GM19238 (cell line): Measurements from ENCODE around the gene P2RY1.
"Not testable (repeated sequence)": the region's sequence is repeated elsewhere in the genome, so short reads cannot be mapped to it uniquely, and the experiment has no call there.

ENCODE experiments used
- DNase-seq: peaks from one replicate; pipeline ENCODE4 v3.0.0; 2011; ENCODE audit warnings: low spot score; ENCODE audit not compliant: insufficient read length

The P2RY1 gene

GRCh38 chr3:152836269-152836668, 1.3 kb downstream of the P2RY1 start:
- no peak for DNase-seq

DNA sequence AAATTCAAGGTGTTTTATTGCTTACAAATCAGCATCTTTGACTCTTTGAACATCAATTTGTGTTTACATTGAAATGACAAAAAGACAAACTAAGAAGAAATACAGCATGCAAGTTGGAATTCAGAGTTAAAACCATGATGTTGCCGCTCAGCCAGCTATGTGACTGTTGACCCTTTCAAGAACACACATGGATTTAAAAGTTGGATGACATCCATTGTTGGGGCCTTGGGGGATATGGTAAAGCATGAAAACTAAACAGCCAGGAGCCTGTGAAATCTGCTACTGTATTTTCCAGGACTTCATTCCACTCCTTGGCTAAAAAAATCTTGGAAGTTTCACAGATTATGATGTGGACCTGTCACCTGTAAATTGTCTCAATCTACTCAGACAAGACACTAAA, 4.6 kb downstream of the P2RY1 start:
- DNase-seq = no peak

DNA sequence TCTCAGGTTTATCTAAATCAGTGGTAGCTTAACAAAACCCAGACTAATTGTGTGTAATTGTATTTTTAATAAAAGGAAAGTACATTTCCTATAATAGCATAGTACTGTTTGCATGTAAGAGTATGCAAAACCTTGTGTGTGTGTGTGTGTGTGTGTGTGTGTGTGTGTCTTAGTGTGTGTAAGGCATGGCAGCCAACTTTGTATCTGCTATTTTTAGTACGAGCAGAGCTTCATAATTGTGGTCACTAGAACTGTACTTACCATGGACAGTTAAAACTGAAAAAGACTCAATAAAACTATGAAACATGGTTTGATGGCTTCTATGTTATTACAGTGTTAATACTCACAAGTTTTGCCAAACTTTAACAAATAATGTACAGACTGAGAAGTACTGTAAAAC, 6.2 kb downstream of the P2RY1 start:
- DNase-seq = no peak

DNA sequence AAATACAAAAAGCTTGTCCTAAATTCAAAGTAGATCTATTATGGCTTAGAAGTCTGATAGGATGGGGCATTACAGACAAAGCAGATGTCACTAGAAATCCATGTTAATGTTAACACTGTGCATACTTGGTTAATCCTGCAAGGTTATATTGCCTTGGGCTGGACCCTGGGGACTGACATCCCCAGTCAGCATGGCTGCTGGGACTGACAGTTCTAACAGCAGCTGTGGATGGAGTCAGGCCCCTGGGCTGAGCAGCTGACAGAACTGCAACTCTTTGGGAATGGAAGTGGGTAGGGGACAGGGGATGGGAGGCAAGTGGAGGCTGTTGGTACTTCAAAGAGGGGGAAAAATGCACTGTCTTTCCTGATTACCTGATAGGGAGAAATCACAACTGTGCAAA, 7.5 kb downstream of the P2RY1 start:
- DNase-seq = no peak

DNA sequence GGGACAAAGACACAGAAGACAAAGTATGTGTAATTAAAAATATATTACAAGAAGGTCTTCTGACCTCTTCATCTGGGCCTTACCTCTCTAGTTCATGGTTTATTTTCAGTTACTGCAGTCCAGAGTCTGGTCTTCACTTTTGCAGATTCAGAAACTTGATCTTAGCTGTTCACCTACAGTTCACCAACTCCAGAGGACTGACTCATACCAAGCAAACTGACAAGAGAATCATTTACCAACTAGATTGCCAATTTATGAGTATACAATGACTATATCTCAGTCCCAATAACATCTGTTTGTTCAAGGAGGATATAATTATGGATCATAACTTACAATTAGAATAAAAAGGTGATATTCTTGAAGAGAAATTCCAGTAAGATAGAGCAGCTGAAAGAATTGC, 9.0 kb downstream of the P2RY1 start:
- no peak for DNase-seq

GRCh38 chr3:152846572-152847202, 11.8 kb downstream of the P2RY1 start:
- DNase-seq = not testable (repeated sequence)

GRCh38 chr3:152847599-152847998, 12.7 kb downstream of the P2RY1 start:
- not testable (repeated sequence) for DNase-seq

DNA sequence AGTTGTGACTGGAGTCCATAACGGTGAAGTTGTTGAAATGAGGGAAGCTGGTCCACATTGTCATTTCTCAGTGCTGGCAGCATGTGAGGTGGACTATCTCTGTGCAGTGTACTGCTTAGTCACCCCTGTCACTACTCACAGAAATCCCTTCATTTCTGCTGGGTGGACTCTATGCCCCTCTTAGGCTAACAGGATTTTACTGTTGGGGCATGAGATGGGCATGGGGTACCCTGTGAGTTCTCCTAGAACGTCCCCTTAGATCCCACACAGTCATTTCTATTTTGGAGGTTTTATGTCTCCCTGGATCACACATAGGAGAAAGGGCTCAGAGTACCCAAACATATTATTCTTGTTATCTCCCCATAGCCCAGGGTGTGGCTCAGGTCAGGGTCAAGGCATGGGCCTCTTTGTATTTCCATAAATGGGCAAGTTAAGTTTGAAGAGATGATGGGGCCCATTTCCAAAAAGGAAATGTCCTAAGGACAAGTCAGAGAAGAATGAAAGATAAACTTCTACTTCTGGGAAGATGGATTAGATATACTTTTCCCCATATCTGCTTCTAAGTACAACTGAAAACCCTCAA, 15.2 kb downstream of the P2RY1 start:
- DNase-seq = no peak

- DNase-seq = no peak
Observed at GRCh38 chr3:152853196-152853595, 18.3 kb downstream of the P2RY1 start.

DNA sequence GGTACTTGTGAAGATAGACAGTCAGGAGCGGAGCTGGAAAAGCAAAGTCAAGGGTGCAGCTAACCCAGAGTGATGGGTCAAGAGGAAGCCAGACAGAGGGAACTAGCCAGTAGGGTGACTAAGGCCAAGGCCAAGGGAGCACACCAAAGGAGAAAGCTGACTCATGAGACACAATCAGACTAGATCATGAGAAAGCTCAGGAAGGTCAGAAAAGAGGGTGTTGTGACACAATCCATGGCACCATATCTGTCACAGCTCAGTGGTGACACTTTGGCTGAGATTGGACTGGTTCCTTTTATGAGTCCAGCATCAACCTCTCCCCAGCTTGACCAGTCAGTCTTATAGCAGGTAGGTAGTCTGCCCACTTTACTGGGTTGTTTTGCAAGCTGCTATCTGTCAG, 22.2 kb downstream of the P2RY1 start:
- DNase-seq = no peak

- no peak for DNase-seq
Observed at GRCh38 chr3:152858170-152858800, 23.4 kb downstream of the P2RY1 start.

DNA sequence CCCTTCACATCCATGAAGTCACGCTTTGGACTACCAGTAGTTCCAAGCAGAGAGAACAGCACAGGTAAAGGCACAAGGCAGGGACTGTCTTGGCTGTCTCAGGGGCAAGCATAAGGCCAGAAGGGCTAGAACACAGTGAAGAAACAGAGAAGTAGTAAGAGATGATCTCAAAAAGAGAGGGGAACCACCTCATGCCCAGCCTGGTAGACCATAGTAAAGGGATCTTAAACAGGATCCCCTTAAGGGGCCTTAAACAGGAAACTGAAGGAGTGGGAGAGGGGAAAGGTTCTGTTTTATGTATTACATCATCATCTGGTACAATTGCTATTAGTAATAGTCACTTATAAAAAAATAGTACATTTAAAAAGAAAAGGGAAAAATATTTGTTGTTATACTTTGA, 25.8 kb downstream of the P2RY1 start:
- DNase-seq = no peak

- DNase-seq = no peak
Observed at GRCh38 chr3:152865668-152866245, 30.8 kb downstream of the P2RY1 start.

DNA sequence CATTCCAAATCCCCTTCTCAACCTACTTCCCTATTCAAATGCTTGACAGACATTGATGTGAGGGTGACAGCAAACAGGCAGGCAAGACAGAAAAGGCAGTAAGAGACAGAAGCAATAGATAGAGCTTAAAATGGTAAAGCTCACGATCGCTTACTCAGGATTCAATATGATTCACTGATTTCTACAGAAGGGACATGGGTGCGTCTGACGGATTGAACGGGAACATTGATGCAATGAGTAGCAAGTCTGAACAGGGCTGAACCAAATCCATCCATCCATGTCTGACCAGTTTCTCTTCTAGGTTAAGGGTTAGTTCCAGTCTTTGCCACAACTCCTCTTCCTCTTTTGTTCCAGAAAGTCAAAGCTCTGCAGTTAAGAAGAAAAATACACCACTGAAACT, 35.1 kb downstream of the P2RY1 start:
- DNase-seq = no peak

DNA sequence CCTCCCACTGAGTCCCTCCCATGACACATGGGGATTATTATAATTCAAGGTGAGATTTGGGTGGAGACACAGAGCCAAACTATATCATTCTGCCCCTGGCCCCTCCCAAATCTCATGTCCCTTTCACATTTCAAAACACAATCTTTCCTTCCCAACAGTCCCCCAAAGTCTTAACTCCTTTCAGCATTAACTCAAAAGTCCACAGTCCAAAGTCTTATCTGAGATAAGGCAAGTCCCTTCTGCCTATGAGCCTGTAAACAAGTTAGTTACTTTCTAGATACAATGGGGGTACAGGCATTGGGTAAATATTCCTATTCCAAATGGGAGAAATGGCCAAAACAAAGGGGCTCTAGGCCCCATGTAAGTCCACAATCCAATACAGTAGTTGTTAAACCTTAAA, 38.4 kb downstream of the P2RY1 start:
- DNase-seq = not testable (repeated sequence)

GRCh38 chr3:152874896-152875749, 40.2 kb downstream of the P2RY1 start:
- DNase-seq = no peak

DNA sequence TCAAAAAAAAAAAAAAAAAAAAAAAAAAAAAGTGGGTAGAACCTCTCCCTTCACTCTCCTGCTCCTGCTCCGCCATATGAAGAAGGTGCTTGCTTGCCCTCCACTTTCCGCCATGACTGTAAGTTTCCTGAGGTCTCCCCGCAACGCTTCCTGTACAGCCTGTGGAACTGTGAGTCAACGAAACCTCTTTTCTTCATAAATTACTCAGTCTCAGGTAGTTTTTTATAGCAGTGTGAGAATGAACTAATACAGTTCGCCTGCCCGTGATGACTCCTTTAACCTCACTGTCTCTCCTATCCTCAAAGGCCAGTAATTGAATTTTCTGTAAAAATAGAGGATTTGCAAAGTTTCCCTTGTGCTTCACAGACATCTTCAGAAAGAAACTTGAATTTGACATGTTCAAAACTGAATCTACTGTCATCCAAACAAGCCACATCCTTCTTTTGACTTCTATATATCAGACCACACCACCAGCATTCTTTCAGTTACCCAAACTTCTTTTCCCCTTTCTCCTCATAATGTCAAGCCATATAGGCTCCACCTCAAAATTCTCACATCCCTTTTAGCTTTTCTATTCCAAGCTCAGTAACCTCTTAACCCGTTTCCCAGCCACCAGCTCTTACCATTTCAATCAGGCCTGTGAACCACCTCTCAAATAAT, 44.3 kb downstream of the P2RY1 start:
- no peak for DNase-seq

GRCh38 chr3:152879790-152880174, 44.9 kb downstream of the P2RY1 start:
- DNase-seq = no peak

DNA sequence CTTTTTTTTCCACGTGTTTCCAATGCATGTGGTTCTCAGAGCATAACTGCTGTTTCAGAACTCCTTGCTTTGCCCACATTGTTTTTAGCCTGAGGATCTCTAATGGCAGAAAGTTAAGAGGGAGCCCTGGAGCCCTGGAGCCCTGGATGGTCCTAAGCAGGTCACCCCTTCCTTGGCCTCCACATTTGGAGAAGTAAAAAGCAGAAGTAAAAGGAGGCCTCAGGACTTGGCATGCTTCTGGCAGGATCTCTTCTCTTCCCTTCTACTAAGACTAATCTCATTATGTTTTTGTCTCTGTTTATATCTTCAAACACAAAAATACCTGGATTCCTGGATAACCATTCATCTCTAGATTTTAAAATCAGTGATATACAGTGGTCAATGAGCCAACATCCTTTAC, 50.1 kb downstream of the P2RY1 start:
- no peak for DNase-seq
